Lung (tissue), 12 donors: ENCODE data around the gene NEK7. TPM values are rescaled to one million over a fixed set of nuclear protein-coding genes. Genes with fewer than 3 reads are reported as not detected.

Experiments
- ATAC-seq: fragments of 200-7000 bp; cut with Tn5 transposase; one replicate; pipeline ENCODE4 v1.9.1; 2020; ENCODE audit warnings: moderate number of reproducible peaks; ENCODE audit not compliant: insufficient read depth, low FRiP score
- DNase-seq, 3 donors: peaks; one replicate each; pipeline ENCODE4 v3.0.0-alpha.2; 2013 to 2017
- H3K27ac ChIP-seq, 2 donors: one replicate each; pipeline ENCODE4 v1.5.1; 2013; ENCODE audit warnings: mild to moderate bottlenecking in 2 of 2, moderate library complexity in 2 of 2, control low read depth in 1 of 2, inconsistent platforms in 1 of 2, low read depth in 1 of 2, low read length in 1 of 2
- H3K27me3 ChIP-seq, 3 donors: one replicate each; pipeline ENCODE4 v1.5.1; 2013; ENCODE audit warnings: low read length in 2 of 3; ENCODE audit not compliant: control insufficient read depth in 3 of 3, insufficient read depth in 3 of 3
- H3K36me3 ChIP-seq, 4 donors: one replicate each; pipeline ENCODE4 v1.5.1; 2013; ENCODE audit warnings: low read length in 4 of 4, mild to moderate bottlenecking in 1 of 4, moderate library complexity in 1 of 4; ENCODE audit not compliant: control insufficient read depth in 4 of 4, insufficient read depth in 4 of 4
- H3K4me1 ChIP-seq, 5 donors: one replicate each; pipeline ENCODE4 v1.5.1; 2013; ENCODE audit warnings: low read length in 5 of 5, mild to moderate bottlenecking in 2 of 5, moderate library complexity in 1 of 5; ENCODE audit not compliant: control insufficient read depth in 5 of 5, insufficient read depth in 5 of 5
- H3K4me3 ChIP-seq: one replicate; pipeline ENCODE4 v1.5.1; 2013; ENCODE audit warnings: mild to moderate bottlenecking, control low read depth, moderate library complexity
- H3K9ac ChIP-seq, 2 donors: one replicate each; pipeline ENCODE4 v1.5.1; 2013; ENCODE audit warnings: low read length in 2 of 2, control low read depth in 1 of 2; ENCODE audit not compliant: insufficient read depth in 1 of 2
- H3K9me3 ChIP-seq, 4 donors: one replicate each; pipeline ENCODE4 v1.5.1; 2013; ENCODE audit warnings: low read length in 3 of 4, mild to moderate bottlenecking in 1 of 4, moderate library complexity in 1 of 4; ENCODE audit not compliant: control insufficient read depth in 4 of 4, insufficient read depth in 3 of 4
- WGBS, 2 donors: extraction: QIAGEN DNeasy Blood & Tissue Kit; methylation state at CpG; one replicate each; pipeline ENCODE4 v1.1.7; 2013; 5-methylcytosine and 5-hydroxymethylcytosine counted together
- polyA plus RNA-seq, 2 donors: library from polyadenylated mRNA; stranded (reverse); fragments of 200-250 nt; gene quantifications; one replicate each; pipeline ENCODE4 v1.2.1, GENCODE V29; 2013
- total RNA-seq, 2 donors: library from RNA; depleted of rRNA in 1 of 2; stranded (reverse); fragments of >200 nt in 1 of 2; gene quantifications; one replicate each; pipeline ENCODE4 v1.2.1, GENCODE V29; 2014 to 2021
- TF ChIP-seq, protein P1 (sequence below): IDR thresholded peaks from 2 replicates; pipeline ENCODE4 v1.5.1; 2012; ENCODE audit warnings: mild to moderate bottlenecking; ENCODE audit errors: control extremely low read depth, extremely low read depth
- donor health status: control.
- donor health status: control.
- donor health status: Bipolar disorder and iron deficiency.
- donor health status: healthy.
- donor health status: DM: yes; HTN: yes; CAD: no.

The NEK7 gene
- total and polyA plus RNA-seq, 4 donors = 23.9 to 132 (median 64.2) TPM

DNA sequence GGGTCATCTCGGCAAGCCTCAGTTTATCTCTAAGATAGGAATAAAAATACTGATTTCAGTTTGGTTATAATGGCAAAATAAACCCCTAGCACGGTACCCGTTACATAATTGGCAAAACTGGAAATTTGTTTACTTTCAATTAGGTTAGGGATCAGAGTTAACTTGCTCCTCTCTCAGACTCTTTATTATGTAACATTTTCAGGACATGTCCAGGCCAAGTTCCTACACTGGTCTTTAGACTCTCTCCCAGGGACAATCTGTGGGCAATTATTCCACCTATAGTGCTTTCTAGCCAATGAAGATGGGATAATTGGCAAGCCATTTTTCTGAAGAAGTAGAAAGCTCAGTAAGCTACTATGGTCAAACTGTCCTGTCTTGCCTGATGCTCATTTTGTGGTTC lies 189.4 kb downstream of the NEK7 start:
- peaks cover 0 to 9% (median 0%) of the 10 kb centered on the region in 5 donors for H3K4me1 ChIP-seq
- ATAC-seq = no peak
- no peak overlapping the region for H3K27ac ChIP-seq
- H3K4me3 ChIP-seq = no peak overlapping the region
- 74 to 93% methylated on average over 3 of the region's 3 CpGs for WGBS, 2 donors
- H3K27me3 ChIP-seq = no peaks in the 10 kb centered on the region
- no peaks in the 10 kb centered on the region for H3K36me3 ChIP-seq
- no peak overlapping the region for H3K9ac ChIP-seq
- no peaks in the 10 kb centered on the region for H3K9me3 ChIP-seq
- TF ChIP-seq, protein P1, sequence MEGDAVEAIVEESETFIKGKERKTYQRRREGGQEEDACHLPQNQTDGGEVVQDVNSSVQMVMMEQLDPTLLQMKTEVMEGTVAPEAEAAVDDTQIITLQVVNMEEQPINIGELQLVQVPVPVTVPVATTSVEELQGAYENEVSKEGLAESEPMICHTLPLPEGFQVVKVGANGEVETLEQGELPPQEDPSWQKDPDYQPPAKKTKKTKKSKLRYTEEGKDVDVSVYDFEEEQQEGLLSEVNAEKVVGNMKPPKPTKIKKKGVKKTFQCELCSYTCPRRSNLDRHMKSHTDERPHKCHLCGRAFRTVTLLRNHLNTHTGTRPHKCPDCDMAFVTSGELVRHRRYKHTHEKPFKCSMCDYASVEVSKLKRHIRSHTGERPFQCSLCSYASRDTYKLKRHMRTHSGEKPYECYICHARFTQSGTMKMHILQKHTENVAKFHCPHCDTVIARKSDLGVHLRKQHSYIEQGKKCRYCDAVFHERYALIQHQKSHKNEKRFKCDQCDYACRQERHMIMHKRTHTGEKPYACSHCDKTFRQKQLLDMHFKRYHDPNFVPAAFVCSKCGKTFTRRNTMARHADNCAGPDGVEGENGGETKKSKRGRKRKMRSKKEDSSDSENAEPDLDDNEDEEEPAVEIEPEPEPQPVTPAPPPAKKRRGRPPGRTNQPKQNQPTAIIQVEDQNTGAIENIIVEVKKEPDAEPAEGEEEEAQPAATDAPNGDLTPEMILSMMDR = no peak
- DNase-seq = no peak

DNA sequence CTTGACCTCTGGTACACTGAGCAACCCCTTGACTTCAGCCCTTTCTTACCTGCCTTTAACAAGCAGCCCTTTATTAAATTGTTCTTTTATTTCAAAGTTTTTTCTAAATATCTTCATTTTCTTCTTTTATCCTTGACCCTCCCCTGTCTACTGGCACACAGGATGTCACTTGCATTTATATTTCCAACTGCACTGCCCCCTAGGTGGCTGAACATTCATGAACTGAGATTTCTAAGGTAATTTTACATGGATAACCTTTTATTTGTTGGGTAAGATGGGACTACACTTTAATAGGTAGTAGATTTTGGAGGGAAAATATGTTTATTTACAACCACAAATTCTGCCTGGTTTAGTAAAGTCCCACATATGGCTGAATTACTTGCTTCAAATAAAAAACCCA lies 193.7 kb downstream of the NEK7 start:
- Histone ChIP-seq H3K9ac (no peak overlapping the region), H3K27ac (no peak overlapping the region), H3K4me3 (no peak overlapping the region), H3K27me3 (no peaks in the 10 kb centered on the region), H3K36me3 (no peaks in the 10 kb centered on the region), H3K4me1 (no peaks in the 10 kb centered on the region), H3K9me3 (no peaks in the 10 kb centered on the region)
- TF ChIP-seq, protein P1 = no peak
- ATAC-seq (no peak), DNase-seq (no peak)

DNA sequence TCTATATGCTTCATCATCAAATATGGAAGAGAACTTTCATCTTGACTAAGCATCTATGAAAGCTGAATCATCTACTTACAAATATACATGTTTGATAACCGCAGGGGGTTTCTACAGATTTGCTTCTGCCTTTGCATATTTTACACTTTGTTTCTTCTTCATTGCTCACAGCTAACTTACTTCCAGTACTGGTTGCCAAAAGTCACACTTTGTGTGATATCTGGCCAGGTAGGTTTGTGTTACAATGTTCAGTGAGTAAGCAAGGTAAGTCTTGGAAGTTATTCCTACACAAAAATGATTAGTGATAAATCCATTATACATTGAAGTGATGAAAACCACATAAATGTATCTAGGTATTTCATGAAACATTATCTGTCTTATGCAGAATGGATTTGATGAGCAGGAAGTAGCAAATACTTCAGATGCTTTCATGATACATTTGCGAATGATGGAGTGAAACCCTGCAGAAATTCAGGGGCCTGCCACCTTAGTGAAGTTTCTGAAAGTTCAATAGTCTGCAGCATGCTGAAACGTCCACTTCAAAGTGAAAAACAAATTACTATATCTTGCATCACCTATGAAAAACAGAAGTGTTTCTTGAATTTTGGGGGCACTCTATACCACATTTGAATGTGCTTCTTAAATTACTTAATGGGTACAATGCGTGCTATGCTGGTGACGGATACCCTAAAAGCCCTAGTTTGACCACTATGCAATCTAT lies 196.3 kb downstream of the NEK7 start:
- 84 to 91% methylated on average over 5 of the region's 5 CpGs for WGBS, 2 donors
- H3K9me3 ChIP-seq = no peaks in the 10 kb centered on the region
- TF ChIP-seq, protein P1 = no peak
- no peak overlapping the region for H3K9ac ChIP-seq
- no peaks in the 10 kb centered on the region for H3K4me1 ChIP-seq
- DNase-seq (no peak), ATAC-seq (no peak)
- no peak overlapping the region for H3K4me3 ChIP-seq
- no peak overlapping the region for H3K27ac ChIP-seq
- no peaks in the 10 kb centered on the region for H3K36me3 ChIP-seq
- H3K27me3 ChIP-seq = no peaks in the 10 kb centered on the region

DNA sequence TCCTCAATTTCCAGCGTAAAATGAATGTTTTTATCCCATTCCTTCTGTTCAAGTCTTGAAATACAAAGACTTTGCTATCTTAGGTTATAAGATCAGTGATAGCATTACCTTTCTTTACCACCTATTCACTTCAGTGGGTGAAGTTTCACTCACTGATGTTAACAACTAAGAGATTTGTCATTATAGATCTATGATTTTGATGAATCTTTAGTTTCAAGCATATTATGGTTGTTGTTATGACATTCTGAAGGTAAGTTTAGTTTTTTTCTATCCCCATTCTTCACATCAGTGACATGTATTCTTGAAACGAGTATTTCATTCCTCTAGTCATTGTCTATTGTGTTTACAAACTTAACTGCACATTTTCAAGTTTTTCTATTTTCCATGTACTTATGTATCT lies 201.1 kb downstream of the NEK7 start:
- no peak overlapping the region for H3K9ac ChIP-seq
- 70 to 87% methylated on average over 2 of the region's 2 CpGs for WGBS, 2 donors
- no peaks in the 10 kb centered on the region for H3K36me3 ChIP-seq
- no peak for DNase-seq
- no peaks in the 10 kb centered on the region for H3K4me1 ChIP-seq
- H3K4me3 ChIP-seq = no peak overlapping the region
- TF ChIP-seq, protein P1 = no peak
- no peaks in the 10 kb centered on the region for H3K9me3 ChIP-seq
- H3K27me3 ChIP-seq = no peaks in the 10 kb centered on the region
- H3K27ac ChIP-seq = no peak overlapping the region
- ATAC-seq = no peak
